Left lung (tissue), 10 donors: Measurements from ENCODE around the gene SENP7. TPM values are rescaled to one million over a fixed set of nuclear protein-coding genes. Genes with fewer than 3 reads are reported as not detected.

Source experiments
- ATAC-seq: fragments of 200-7000 bp; cut with Tn5 transposase; one replicate; pipeline ENCODE4 v1.9.1; 2020; ENCODE audit warnings: moderate library complexity
- DNase-seq, 4 donors: peaks; one replicate each; pipeline ENCODE4 v3.0.0-alpha.2; 2013 to 2020
- H3K27ac ChIP-seq, 2 donors: fragments of 200-600 bp; sonication (generic) in 1 of 2; one replicate each; pipeline versions ENCODE4 v1.5.0 to v1.8.0; 2020 to 2021
- H3K27me3 ChIP-seq, 2 donors: fragments of 200-600 bp; sonication (generic) in 1 of 2; one replicate each; pipeline versions ENCODE4 v1.5.0 to v1.8.0; 2020 to 2021
- H3K36me3 ChIP-seq, 2 donors: fragments of 200-600 bp; sonication (generic) in 1 of 2; one replicate each; pipeline versions ENCODE4 v1.5.0 to v1.8.0; 2020 to 2021
- H3K4me1 ChIP-seq, 2 donors: fragments of 200-600 bp; one replicate each; pipeline ENCODE4 v1.8.0; 2021
- H3K4me3 ChIP-seq, 2 donors: fragments of 200-600 bp; sonication (generic) in 1 of 2; one replicate each; pipeline versions ENCODE4 v1.5.0 to v1.8.0; 2020 to 2021; ENCODE audit warnings: mild to moderate bottlenecking in 1 of 2
- H3K9me3 ChIP-seq, 2 donors: fragments of 200-600 bp; sonication (generic) in 1 of 2; one replicate each; pipeline versions ENCODE4 v1.5.0 to v1.8.0; 2020 to 2021
- CTCF ChIP-seq, 2 donors: fragments of 200-600 bp; sonication (generic) in 1 of 2; IDR thresholded peaks; one replicate each; pipeline versions ENCODE4 v1.5.0 to v1.8.0; 2021; ENCODE audit warnings: antibody characterized with exemption in 2 of 2
- intact Hi-C, 2 donors: fragments of 100-400 bp; cut with DNase I; formaldehyde crosslinking; loops; one replicate each; pipeline versions ENCODE4 v1.11.2 to v1.14.2; 2022
- polyA plus RNA-seq, 6 donors: library from polyadenylated mRNA; unstranded; fragments of 120-200 nt; gene quantifications; one replicate each; pipeline ENCODE4 v1.2.1, GENCODE V29; 2013; ENCODE audit not compliant: insufficient read length in 6 of 6
- total RNA-seq, 2 donors: library from RNA; stranded (reverse); fragmentation: NEBNext Ultra II Directional; extraction: Animal tissue kit (Norgen Biotek cat#: 25700); gene quantifications; one replicate each; pipeline ENCODE4 v1.2.1, GENCODE V29; 2021
- donor health status: DM: no; HTN: yes; CAD: no.
- donor health status: DM: no; HTN: no; CAD: no.

Gene SENP7
- total and polyA plus RNA-seq, 8 donors = 13.2 to 106 (median 98.4) TPM

GRCh38 chr3:101388706-101389105 is 124.3 kb downstream of the SENP7 start:
- H3K36me3 ChIP-seq = peaks cover 0 to 7% of the 10 kb centered on the region in 2 donors
- ATAC-seq = no peak
- H3K4me3 ChIP-seq = no peak overlapping the region
- H3K27me3 ChIP-seq = no peaks in the 10 kb centered on the region
- H3K27ac ChIP-seq = no peak overlapping the region
- no peak for TF ChIP-seq CTCF (IDR thresholded peaks at IDR 0.05)
- DNase-seq = no peak
- H3K9me3 ChIP-seq = peaks cover 5 to 32% of the 10 kb centered on the region in 2 donors
- no peaks in the 10 kb centered on the region for H3K4me1 ChIP-seq
- intact Hi-C loops = no loop called here

- Histone ChIP-seq H3K36me3 (peaks cover 0 to 7% of the 10 kb centered on the region in 2 donors), H3K4me1 (no peaks in the 10 kb centered on the region), H3K4me3 (no peak overlapping the region), H3K9me3 (peaks cover 0 to 23% of the 10 kb centered on the region in 2 donors), H3K27me3 (no peaks in the 10 kb centered on the region), H3K27ac (no peak overlapping the region)
- DNase-seq = peak in 1 of 4 donors; percentile 55
- ATAC-seq = no peak
- intact Hi-C loops = no loop called here
- no peak for TF ChIP-seq CTCF (IDR thresholded peaks at IDR 0.05)
Observed at GRCh38 chr3:101387351-101387750, 125.7 kb downstream of the SENP7 start.

- Histone ChIP-seq H3K27me3 (no peaks in the 10 kb centered on the region), H3K4me3 (no peak overlapping the region), H3K4me1 (peaks cover 0 to 4% of the 10 kb centered on the region in 2 donors), H3K27ac (no peak overlapping the region), H3K9me3 (peaks cover 0 to 13% of the 10 kb centered on the region in 2 donors), H3K36me3 (peaks cover 0 to 7% of the 10 kb centered on the region in 2 donors)
- intact Hi-C loops = no loop called here
- DNase-seq = peak in 1 of 4 donors; percentile 63
- ATAC-seq = no peak
- TF ChIP-seq CTCF (IDR thresholded peaks at IDR 0.05) = no peak
Observed at GRCh38 chr3:101384426-101384825, 128.6 kb downstream of the SENP7 start.

GRCh38 chr3:101383656-101384055 is 129.4 kb downstream of the SENP7 start:
- no peak for ATAC-seq

GRCh38 chr3:101383156-101383575 is 129.8 kb downstream of the SENP7 start:
- Histone ChIP-seq H3K9me3 (peaks cover 0 to under 1% of the 10 kb centered on the region in 2 donors), H3K27me3 (no peaks in the 10 kb centered on the region), H3K4me1 (peaks cover 0 to 4% of the 10 kb centered on the region in 2 donors), H3K27ac (no peak overlapping the region), H3K36me3 (peaks cover 0 to 7% of the 10 kb centered on the region in 2 donors), H3K4me3 (no peak overlapping the region)
- no peak for TF ChIP-seq CTCF (IDR thresholded peaks at IDR 0.05)
- DNase-seq = peak in 2 of 4 donors; percentile 10 to 43
- intact Hi-C loops = no loop called here
- no peak for ATAC-seq

More at GRCh38 chr3:101383656-101384055, 129.4 kb downstream of the SENP7 start:
- Histone ChIP-seq H3K4me1 (peaks cover 0 to 4% of the 10 kb centered on the region in 2 donors), H3K9me3 (peaks cover 0 to 5% of the 10 kb centered on the region in 2 donors), H3K36me3 (peaks cover 0 to 7% of the 10 kb centered on the region in 2 donors), H3K4me3 (no peak overlapping the region), H3K27me3 (no peaks in the 10 kb centered on the region), H3K27ac (no peak overlapping the region)
- no peak for DNase-seq
- intact Hi-C loops = no loop called here
- no peak for TF ChIP-seq CTCF (IDR thresholded peaks at IDR 0.05)
